Medulla oblongata (tissue), 1 donor: ENCODE results near the gene NECTIN1.

Experiments
- DNase-seq: peaks from one replicate; pipeline ENCODE4 v3.0.0-alpha.2; 2015; ENCODE audit errors: extremely low spot score

The NECTIN1 gene

DNA sequence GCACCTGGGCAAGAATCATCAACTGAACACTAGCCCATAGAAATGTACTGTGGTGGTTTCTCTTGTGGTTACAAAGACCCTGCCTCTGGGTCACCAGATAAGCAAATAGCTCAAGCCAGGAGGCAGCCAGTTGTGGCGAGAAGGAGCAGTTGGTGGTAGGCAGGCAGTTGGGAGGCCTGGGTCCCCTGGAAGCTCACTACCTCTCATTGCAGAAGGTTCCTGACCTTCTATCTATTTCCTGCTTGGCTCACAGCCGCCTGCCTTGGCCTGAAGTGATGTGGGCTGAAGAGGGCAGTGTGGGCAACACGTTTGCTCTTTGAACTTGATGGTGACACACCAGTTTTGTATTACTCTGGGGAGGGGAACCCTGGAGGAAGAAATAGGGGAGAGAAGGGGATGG lies 34.7 kb downstream of the NECTIN1 start:
- DNase-seq, result no peak

DNA sequence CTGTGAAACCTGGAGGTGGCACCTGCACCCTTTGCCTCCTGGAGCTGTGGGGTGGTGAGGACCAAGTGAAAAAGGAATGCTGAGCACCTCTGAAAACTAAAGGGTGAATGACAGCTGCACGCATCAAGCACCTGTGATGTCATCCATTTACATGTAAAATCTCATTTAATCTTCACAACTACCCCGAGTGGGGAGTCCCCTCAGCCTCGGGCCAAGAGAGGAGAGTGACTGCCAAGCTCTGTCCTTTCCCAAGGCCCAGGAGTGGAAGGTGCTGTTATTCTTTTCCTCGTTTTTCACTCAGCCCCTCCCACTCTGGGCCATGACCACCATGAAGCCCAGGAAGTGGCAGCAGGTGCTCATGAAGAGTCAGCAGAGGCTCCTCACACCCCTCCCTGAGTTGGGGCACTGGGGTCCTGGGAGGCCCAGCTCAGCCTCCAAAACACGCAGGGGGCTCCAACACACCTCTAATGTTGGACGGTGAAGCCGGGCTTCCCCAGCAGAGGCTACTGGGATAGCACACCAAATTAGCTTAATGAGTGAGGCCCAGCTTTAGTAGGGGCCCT lies 35.7 kb downstream of the NECTIN1 start:
- no peak for DNase-seq

DNA sequence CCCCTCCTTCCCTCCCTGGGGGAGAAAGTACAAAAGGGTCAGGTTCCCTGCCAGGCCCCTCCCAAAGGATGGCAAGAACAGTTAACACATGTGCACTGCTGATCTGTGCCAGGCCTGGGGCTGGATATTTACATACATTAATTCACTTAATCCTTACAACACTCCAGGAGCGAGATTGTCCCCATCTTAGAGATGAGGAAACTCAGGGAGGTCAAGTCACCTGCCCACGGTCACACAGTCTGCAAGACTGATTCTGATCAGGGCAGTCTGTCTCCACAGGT lies 36.5 kb downstream of the NECTIN1 start:
- no peak for DNase-seq

DNA sequence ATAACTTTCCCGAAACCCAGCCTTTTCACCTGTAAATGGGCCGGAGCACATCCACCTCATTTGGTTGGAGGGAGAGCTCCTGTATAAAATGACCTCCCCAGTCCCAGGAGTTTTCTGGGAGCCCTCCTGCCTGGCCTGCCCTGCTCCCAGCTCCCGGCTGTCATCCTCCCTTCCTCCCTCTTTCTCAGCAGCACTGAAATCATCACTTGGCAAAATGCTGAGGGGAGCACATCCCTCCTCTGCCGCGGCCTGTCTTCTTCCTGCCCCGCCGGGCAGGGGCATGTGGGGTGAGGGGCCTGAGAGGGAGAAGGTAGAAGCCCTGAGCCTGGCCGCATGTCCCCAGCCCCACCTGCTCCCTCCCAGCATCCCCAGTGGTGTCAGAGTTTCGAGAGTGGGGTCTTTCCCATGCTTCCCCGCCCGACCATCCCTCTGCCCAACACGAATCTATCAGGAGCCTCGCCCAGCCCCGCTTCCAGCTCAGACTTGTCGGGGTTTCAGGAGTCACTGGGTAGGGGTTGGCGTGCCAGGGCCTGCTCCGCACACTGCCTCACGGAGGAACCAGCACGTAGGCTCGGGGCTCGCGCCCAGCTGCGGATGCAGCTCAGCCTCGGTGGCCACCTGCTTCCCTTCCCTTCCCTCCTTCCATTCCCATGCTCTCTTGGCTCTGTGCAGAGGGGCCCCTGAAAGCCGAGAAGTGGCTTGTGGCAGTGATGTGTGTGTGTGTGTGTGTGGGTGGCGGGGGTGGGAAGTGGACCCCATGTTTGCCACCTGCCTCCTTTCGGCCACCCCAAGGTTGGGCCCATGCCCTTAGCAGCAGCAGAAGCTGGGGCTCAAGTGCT lies 37.1 kb downstream of the NECTIN1 start:
- DNase-seq, result no peak

DNA sequence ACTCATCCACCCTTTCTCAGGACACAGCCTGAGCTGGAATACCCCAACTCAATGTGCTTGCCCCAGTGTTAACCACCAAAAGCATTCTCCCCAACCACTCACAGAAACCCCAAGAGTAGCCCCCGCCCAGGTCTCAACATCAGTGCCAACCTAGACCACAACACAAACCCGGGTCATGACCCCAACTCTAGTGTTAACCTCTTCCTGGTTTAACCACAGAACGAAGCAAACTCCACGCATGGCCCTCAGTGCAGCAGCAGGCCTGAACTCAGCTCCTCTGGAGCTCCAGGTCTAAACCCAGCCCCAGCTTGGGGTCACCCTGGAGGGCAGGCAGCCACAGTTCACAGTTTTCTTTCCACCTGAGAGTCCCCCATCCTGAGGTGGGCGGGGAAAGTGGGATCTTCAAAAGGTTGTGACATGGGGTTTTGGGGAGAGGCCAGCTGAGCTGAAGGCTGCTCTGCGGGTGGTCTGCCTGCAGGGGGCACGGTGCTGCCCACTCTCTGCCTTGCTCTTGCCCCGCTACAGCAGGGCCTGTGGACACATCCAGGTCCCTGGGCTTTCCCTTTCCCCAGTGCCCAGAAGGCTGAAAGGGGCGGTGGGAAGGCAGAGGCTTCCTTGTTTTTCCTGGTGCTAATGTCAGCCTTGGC lies 37.9 kb downstream of the NECTIN1 start:
- DNase-seq, result no peak

DNA sequence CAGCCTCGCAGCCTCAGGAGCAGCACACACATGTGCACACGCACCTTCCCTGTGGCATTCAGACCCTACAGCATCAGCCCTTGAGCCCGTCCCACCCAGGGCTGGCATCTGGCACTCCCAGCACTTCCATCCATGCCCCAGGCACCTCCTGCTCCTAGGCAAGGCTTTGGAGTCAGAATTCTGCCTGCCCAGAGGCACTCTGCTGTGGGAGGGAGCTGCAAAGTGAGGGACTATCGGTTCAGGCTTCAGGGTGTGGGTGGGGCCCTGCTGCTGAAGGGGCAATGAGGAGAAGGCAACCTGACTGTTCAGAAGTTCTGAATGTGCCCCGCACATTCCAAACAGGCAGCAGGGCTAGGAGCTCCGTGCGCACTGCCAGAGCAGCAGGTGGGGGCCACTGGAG lies 39.7 kb downstream of the NECTIN1 start:
- DNase-seq, result no peak

DNA sequence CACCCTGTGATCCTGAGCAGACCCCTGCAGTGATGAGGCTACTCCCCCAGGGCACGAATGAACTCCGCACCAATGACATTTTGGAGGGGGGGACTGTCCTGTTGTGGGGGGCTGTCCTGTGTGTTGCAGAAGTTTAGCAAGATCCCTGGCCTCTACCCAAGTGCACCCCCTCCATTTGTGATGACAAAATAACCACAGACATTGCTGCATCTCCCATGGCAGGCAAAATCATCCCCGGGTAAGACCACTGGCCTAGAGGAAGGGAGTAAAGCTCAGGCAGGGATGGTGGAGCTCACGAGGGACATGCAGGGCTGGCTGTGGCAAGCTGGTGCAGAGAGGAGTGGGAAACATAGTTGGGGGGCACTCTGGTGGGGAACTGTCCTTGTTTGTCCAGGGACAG lies 40.6 kb downstream of the NECTIN1 start:
- no peak for DNase-seq

DNA sequence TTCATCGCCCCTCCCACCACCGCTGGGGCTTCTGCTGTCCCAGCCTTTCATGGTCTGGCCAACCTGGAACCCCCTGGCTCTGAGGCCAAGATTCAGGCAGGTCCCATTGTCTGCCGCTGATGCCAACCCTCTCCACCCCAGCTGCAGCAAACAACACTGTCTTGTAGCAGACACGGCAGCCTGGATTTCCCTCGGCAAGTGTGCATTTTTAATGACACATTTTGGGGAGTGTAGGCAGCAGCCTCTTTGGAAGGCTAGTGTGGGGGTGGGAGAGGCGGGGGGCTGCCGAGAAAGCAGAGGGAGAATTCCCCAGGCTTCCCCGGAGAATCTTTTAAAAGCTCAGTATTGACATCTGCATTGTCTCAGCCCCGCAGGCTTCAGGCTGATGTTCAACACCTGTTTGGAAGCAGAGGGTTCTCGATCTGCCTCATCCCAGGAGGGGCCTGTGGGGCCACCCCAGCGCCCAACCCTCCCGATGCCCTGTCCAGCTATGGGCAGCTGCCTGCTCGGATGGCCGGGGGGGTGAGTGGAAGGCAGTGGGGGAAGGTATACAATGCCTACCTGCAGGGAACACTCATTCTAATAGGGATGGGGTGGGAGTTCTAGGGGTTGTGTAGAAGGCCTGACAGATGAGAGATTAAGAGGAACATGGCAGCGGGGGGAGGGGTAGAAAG lies 41.5 kb downstream of the NECTIN1 start:
- no peak for DNase-seq

DNA sequence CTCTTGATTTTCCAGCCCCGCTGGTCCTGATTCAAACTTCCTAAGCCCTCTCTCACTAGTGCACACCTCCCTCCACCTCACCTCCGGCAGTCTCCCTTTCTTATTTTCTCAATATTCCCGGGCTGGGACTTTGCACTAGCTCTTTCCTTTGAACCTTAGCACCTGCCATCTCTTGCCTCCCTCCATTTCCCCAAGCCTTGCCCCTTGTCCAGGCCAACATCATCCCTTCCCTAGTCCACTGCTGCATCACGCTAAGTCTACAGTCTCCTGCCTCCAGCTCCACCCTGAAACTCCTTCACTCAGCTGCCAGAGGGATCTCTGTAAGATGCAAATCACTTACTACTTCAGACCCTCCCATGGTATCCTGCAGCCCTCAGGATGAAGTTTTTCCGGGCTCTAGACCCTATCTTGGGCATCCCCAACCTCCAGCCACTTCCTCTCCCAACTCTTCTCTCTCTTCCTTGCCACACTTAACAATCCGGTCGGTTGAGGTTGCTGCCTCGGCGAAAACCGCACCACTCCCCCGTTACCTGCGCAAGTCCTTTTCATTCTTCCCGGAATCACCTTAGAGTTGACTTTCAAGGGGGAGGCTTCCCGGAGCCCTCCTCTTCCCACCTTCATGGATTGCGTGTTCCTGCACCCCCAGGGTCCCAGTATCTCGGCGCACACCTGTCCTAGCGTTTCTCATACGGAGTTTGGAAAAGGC lies 42.7 kb downstream of the NECTIN1 start:
- DNase-seq, result no peak

DNA sequence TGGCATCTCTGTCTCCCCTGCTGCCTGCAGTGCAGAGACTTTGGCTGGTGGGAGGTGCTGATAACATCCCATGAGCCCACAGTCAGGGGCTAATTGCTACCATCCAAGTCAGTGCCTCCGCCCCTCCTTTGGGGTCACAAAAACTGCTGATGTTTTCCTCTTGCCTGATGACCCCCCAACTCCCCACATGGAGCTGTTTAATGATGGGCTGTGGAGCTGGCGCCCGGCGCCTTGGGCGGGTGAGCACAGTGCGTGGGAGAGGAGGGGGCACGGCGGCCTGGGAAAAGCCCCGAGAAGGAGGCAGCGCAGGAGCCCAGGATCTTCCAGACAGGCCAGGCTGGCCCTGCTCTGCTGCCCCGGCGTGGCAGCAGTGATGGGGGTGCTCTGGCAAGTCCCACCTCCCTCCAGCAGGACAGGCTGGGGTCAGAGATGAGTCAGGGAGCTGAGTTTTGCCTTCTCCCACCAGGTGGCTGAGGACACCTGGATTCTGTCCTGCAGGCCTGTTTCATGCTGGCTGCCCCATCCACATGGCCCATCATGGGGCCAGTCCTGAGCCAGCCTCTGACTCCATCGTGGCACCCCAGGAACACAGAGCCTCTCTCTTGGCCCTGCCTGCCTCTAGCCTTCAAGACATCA lies 43.8 kb downstream of the NECTIN1 start:
- no peak for DNase-seq

DNA sequence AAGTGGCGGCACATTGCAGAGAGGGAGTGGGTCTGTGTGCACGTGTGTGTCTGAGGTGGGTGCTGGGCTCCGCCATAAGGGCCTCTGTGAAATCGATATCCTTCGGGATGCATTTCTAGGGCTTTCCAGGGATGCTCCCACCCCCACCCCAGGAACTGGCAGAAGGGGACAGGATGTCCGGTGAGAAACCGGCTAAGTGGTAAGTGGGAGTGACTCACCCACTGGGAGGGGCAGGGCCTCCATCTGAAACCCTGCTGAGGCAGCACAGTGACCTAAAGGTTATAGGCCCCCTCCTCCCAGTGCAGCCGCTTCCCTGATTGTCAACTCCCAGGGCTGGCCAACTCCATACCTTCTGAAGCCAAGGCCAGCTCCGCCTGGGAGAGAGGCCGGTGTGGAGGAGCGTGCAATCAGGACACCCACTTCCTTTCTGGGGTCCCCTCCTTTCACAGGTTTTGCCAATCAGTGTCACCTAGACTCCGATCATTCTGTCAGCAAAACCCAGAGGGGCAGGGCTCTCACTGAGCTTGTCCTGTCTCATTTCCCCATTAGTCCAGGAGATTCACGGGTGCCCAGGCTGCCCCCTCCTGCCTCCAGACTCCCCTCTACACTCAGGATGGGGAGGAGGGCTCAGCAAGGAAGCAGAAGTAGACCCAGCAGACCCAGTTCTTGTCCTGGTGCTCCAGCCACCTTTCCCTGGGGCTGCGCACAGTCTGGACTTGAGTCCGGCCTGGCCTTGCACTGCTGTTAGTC lies 44.5 kb downstream of the NECTIN1 start:
- DNase-seq, result no peak

DNA sequence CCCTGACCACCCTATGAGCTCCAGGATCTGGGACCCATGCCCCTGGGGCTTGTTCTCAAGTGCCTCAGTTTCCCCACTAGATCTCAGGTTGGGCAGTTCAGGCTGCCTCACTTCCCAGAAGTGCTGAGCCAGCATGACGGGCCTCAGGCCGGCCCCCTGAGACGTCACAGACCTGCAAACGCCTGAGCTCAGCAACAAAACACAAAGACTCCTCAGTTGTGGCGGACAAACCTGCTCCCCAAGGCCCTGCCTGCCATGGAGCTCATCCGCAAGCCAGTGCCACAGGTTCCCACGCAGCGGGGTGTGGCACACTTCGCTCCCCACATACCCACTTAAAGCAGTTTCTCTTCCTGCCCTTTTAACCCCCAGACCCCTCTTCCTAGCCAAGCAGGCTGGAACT lies 45.2 kb downstream of the NECTIN1 start:
- DNase-seq, result no peak

DNA sequence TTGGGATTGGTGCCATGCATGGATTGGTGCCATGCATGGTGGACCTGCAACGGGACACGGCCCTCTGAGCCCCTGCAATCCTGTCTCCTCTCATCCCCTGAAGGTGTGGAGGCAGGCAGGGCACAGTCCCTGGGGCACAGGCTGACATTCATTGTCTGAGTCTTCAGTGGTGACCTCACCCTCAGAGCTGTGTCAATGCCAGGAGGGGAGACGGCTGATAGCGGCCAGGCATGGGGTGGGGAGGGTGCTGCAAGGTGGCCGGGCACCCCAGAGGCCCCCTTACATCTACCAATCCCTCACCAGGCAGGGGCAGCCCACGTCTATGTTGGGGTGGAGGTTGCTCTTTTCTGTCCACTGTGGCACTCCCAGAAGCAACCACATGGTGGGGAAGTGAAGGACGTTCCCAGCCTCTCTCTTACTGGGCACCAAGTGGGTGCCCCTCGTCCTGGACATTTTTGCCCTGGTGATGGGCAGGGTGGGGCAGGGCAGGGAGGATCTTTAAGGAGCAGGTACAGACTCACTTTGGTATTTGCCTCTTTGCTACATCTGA lies 47.6 kb downstream of the NECTIN1 start:
- no peak for DNase-seq

DNA sequence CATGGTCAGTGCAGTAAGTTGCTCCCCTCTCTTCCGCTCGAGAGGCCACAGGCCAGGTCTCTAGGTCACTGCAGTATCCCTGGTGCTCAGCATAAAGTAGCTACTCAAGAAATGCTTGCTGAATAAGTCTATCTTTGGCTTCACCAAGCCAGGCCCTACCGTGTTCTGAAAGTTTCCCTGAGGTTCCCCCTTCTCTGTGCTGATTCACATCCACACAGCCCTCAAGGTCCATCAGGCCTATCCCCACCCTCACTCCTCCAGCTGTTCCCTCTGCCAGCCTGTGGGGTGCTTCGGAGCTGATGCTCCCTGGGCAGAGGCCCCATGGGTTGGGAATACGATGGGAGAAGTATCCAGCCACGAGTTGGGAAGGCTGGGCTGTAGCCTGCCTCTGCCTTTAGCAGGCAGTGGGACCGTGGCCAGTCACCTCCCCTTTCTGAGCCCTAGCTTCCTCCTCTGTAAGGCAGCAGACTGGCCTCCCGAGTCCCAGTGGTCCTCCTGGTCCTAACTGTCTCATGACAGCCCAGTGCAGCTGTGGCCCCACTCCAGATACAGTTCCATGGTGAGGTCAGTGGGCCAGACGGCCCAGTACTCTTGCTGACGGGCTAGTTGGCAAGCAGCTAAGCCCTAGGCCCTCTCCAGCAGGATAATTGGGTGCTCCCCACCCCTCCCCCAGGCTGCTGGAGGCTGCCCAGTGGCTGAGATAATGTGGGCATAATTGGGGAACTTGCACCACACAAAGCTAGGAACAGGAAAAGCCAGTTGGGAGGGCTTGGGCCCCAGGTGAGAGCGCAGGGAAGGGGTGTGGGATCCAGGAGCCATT lies 48.2 kb downstream of the NECTIN1 start:
- DNase-seq, result peak; percentile 58

DNA sequence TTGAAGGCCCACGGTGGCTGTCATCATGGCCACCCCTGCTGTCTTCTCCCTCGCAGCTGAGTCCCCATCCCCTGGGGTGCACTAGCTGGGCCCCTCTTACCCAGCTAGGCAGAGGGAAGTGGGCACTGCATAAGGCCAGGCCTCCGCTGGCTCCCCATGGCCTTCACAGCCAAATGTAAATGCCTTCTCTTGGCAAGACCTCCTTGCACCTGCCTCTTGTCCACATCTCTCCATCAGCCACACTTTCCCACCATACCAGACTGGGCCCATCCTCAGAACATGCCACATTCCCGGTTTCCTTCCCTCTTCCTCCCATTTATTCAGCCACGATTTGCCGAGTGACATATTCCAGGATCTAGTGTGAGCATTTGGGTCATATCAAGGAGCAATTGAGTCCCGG lies 49.7 kb downstream of the NECTIN1 start:
- no peak for DNase-seq

DNA sequence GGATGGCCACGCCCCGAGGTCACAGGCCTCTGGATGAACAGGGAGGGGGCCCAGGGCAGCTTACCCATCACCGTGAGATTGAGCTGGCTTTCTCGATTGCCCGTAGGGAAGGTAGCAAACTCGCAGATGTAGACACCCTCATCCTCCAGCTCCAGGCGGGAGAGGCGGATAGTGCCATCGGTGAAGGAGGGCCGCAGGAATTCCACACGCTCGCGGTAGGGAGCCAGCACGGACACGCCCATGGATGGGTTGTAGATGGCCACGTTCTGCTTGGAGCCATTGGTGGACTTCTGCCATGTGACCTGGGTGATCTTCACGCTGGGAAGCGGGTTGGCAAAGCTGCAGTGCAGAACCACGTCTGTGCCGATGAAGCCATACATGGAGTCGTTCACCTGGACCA lies 50.6 kb downstream of the NECTIN1 start:
- DNase-seq, result no peak

DNA sequence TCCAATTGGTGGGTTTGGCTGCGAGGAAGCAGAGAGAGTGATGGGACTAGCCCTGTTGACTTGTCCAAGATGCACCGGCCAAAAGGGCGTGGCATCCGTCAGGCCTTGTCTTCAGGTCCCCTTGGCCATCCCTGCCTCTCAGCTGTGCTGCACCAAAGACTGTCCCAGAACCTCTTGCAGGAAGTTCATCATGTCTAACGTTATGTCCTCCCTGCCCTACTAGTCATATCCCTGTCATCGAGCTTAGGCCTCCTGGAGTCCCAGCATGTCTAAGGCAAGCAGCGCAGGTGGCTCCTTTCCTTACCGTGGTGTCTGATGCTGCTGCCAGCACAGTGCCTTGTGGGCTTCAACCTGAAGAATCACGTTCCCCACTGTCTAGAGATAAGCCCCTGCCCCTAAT lies 51.2 kb downstream of the NECTIN1 start:
- DNase-seq, result no peak

DNA sequence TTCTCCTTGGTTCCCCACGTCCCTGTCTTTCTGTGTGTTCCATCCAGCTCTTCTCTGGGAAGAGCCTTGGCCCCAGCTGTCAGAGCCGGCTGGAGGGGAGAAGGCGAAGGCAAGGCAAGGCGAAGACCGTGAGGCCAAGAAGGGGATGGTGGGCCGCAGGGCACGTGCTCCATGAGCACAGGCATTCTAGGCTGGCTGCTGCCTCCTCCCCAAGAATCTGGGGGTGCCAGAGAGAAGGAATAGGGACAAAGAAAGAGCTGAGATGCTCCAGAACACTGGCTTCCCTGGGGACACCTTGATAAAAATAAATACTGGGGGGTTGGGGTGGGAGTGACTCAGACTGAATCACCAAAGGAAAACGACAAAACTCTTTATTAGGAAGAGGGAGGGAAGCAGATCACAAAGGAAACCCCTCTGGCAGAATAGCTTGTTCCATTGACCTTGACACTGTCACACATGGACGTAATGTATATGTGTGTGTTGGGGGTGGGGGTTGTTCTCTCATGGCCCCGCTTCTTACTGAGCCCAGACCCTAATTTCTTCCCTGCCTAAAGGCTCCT lies 52.5 kb downstream of the NECTIN1 start:
- DNase-seq, result no peak

DNA sequence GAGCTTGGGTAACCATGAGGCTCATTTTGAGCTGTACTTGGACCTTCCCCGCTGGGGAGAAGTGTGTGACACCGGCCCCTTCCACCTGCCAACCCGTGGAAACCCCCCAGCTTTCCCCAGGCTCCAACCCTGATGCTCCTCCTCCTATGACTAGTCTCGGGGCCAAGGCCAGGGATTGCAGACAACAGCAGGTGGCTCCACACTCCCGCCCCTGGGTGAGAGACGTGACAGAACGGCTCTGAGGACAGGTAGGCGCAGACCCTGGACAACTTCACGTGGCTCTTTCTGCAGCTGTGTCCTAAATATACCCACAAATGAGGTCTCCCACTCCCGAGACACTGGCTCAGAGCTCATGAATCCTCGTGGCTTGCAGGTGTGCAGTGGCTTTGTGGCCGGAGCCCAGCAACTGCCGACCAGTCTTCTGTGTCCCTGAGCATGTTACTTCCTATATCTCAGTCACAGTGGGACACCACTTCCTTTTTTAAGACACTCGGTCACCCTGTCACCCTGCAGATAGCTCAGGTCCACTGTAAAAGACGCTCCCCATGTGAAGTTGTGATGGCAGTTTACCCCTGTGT lies 55.2 kb downstream of the NECTIN1 start:
- no peak for DNase-seq
